Activated CD4-positive, alpha-beta memory T cell treated with anti-CD3 and anti-CD28 coated beads, Interleukin-2, amount 10 ng/mL, durations not matched to agents 7 days and 5 days (primary cell): Measurements from ENCODE around the gene SOS2. TPM values are rescaled to one million over a fixed set of nuclear protein-coding genes. Genes with fewer than 3 reads are reported as not detected.

ENCODE experiments used
- CTCF ChIA-PET: fragments of 350-600 bp; sonication (Branson Sonifier 250); formaldehyde crosslinking; loops from one replicate; lab custom pipeline; 2021; ENCODE audit warnings: antibody characterized with exemption, inconsistent platforms; lab: Charles Lee
- POLR2A ChIA-PET: fragments of 350-600 bp; sonication (Branson Sonifier 250); formaldehyde crosslinking; loops from one replicate; lab custom pipeline; 2021; ENCODE audit warnings: antibody characterized with exemption; lab: Charles Lee
- DNase-seq: peaks from one replicate; pipeline ENCODE4 v3.0.0-alpha.2; 2020
- H3K27ac Mint-ChIP-seq: one replicate; pipeline ENCODE4 v1.8.0; 2021; ENCODE audit warnings: mild to moderate bottlenecking, mixed read lengths
- H3K27me3 Mint-ChIP-seq: one replicate; pipeline ENCODE4 v1.8.0; 2021; ENCODE audit warnings: mixed read lengths
- H3K36me3 Mint-ChIP-seq: one replicate; pipeline ENCODE4 v1.8.0; 2021; ENCODE audit warnings: low read depth, mixed read lengths
- H3K4me1 Mint-ChIP-seq: one replicate; pipeline ENCODE4 v1.8.0; 2021; ENCODE audit warnings: mixed read lengths
- H3K4me3 Mint-ChIP-seq: one replicate; pipeline ENCODE4 v1.8.0; 2021; ENCODE audit warnings: mild to moderate bottlenecking, mixed read lengths
- H3K9me3 Mint-ChIP-seq: one replicate; pipeline ENCODE4 v1.8.0; 2021; ENCODE audit warnings: mixed read lengths
- total RNA-seq, 2 experiments: library from RNA; stranded (reverse); gene quantifications; one replicate each; pipeline ENCODE4 v1.2.3, GENCODE V29; 2021

Gene SOS2
- total RNA-seq, 2 experiments from 2014 or later, result 21.7 to 22.4 TPM

GRCh38 chr14:50092006-50092555, 139.3 kb downstream of the SOS2 start:
- H3K4me1 Mint-ChIP-seq, result peaks cover 48% of the 10 kb centered on the region
- no peak overlapping the region for H3K27ac Mint-ChIP-seq
- H3K9me3 Mint-ChIP-seq, result no peaks in the 10 kb centered on the region
- peaks cover 25% of the 10 kb centered on the region for H3K36me3 Mint-ChIP-seq
- ChIA-PET CTCF (interaction anchor here (1.0 to 1.6 kb wide), 2 partner anchors 92 to 230 kb away, joined by 3 to 5 read pairs; no protein-coding TSS in a partner anchor), POLR2A (interaction anchor here (0.7 to 10.7 kb wide), 5 partner anchors 30 to 240 kb away, joined by 3 to 122 read pairs (median 3); partner anchors contain the start of gene NEMF)
- peaks cover 19% of the 10 kb centered on the region for H3K27me3 Mint-ChIP-seq
- H3K4me3 Mint-ChIP-seq, result no peak overlapping the region
- no peak for DNase-seq

GRCh38 chr14:50091240-50091913, 140.0 kb downstream of the SOS2 start:
- peaks cover 19% of the 10 kb centered on the region for H3K36me3 Mint-ChIP-seq
- POLR2A ChIA-PET, result interaction anchor here (0.9 to 10.7 kb wide), 5 partner anchors 29 to 239 kb away, joined by 3 to 122 read pairs (median 3); partner anchors contain the start of gene NEMF
- H3K4me1 Mint-ChIP-seq, result peaks cover 47% of the 10 kb centered on the region
- peaks cover 13% of the 10 kb centered on the region for H3K27me3 Mint-ChIP-seq
- CTCF ChIA-PET, result interaction anchor here (1.6 kb wide), 1 partner anchor 229 kb away, joined by 5 read pairs; no protein-coding TSS in a partner anchor
- H3K9me3 Mint-ChIP-seq, result no peaks in the 10 kb centered on the region
- DNase-seq, result no peak
- H3K27ac Mint-ChIP-seq, result no peak overlapping the region
- H3K4me3 Mint-ChIP-seq, result no peak overlapping the region

GRCh38 chr14:50089208-50089607, 142.2 kb downstream of the SOS2 start:
- H3K4me3 Mint-ChIP-seq, result no peak overlapping the region
- no peak overlapping the region for H3K27ac Mint-ChIP-seq
- DNase-seq, result no peak
- H3K27me3 Mint-ChIP-seq, result peaks cover 12% of the 10 kb centered on the region
- peaks cover 22% of the 10 kb centered on the region for H3K36me3 Mint-ChIP-seq
- H3K9me3 Mint-ChIP-seq, result no peaks in the 10 kb centered on the region
- POLR2A ChIA-PET, result interaction anchor here (1.5 to 10.7 kb wide), 8 partner anchors 27 to 469 kb away, joined by 3 to 122 read pairs (median 10); partner anchors contain the start of genes MGAT2, NEMF, RPL36AL and VCPKMT
- peaks cover 59% of the 10 kb centered on the region for H3K4me1 Mint-ChIP-seq
- CTCF ChIA-PET, result interaction anchor here (1.0 to 3.1 kb wide), 5 partner anchors 16 to 227 kb away, joined by 3 to 19 read pairs (median 15); no protein-coding TSS in a partner anchor

GRCh38 chr14:50088731-50089130, 142.6 kb downstream of the SOS2 start:
- Mint-ChIP-seq H3K36me3 (peaks cover 20% of the 10 kb centered on the region), H3K27ac (no peak overlapping the region), H3K9me3 (no peaks in the 10 kb centered on the region), H3K4me1 (peaks cover 63% of the 10 kb centered on the region), H3K4me3 (no peak overlapping the region), H3K27me3 (peaks cover 9% of the 10 kb centered on the region)
- CTCF ChIA-PET, result interaction anchor here (0.6 to 3.1 kb wide), 10 partner anchors 16 to 227 kb away, joined by 3 to 19 read pairs (median 6); no protein-coding TSS in a partner anchor
- POLR2A ChIA-PET, result interaction anchor here (0.8 to 10.7 kb wide), 13 partner anchors 8 to 468 kb away, joined by 3 to 122 read pairs (median 8); partner anchors contain the start of genes MGAT2, NEMF, RPL36AL and SOS2
- DNase-seq, result no peak

GRCh38 chr14:50088117-50088515, 143.3 kb downstream of the SOS2 start:
- Mint-ChIP-seq H3K4me1 (peaks cover 65% of the 10 kb centered on the region), H3K27ac (peak overlapping the region; percentile 88), H3K4me3 (no peak overlapping the region), H3K27me3 (peaks cover 6% of the 10 kb centered on the region), H3K36me3 (peaks cover 20% of the 10 kb centered on the region), H3K9me3 (no peaks in the 10 kb centered on the region)
- POLR2A ChIA-PET, result interaction anchor here (0.8 to 10.7 kb wide), 15 partner anchors 8 to 468 kb away, joined by 3 to 122 read pairs (median 8); partner anchors contain the start of genes ARF6, MGAT2, NEMF and RPL36AL
- no peak for DNase-seq
- CTCF ChIA-PET, result interaction anchor here (0.6 to 3.1 kb wide), 8 partner anchors 17 to 226 kb away, joined by 3 to 19 read pairs (median 9); no protein-coding TSS in a partner anchor

- peaks cover 4% of the 10 kb centered on the region for H3K27me3 Mint-ChIP-seq
- DNase-seq, result no peak
- peak overlapping the region; percentile 44 for H3K4me3 Mint-ChIP-seq
- H3K36me3 Mint-ChIP-seq, result peaks cover 20% of the 10 kb centered on the region
- ChIA-PET CTCF (interaction anchor here (0.6 to 3.1 kb wide), 10 partner anchors 9 to 225 kb away, joined by 3 to 19 read pairs (median 6); no protein-coding TSS in a partner anchor), POLR2A (interaction anchor here (0.8 to 10.7 kb wide), 17 partner anchors 9 to 467 kb away, joined by 3 to 122 read pairs (median 9); partner anchors contain the start of genes ARF6, MGAT2, NEMF and RPL36AL)
- peaks cover 70% of the 10 kb centered on the region for H3K4me1 Mint-ChIP-seq
- H3K9me3 Mint-ChIP-seq, result no peaks in the 10 kb centered on the region
- H3K27ac Mint-ChIP-seq, result peak overlapping the region; percentile 88
These were observed 143.8 kb downstream of the SOS2 start for GRCh38 chr14:50087341-50088116.

- H3K4me1 Mint-ChIP-seq, result peaks cover 82% of the 10 kb centered on the region
- peaks cover 4% of the 10 kb centered on the region for H3K27me3 Mint-ChIP-seq
- ChIA-PET CTCF (interaction anchor here (0.6 to 2.7 kb wide), 8 partner anchors 10 to 234 kb away, joined by 3 to 11 read pairs (median 5); partner anchors contain the start of gene NEMF), POLR2A (interaction anchor here (0.8 to 10.7 kb wide), 19 partner anchors 10 to 465 kb away, joined by 3 to 122 read pairs (median 5); partner anchors contain the start of genes ARF6, MGAT2, NEMF and VCPKMT)
- no peak for DNase-seq
- H3K4me3 Mint-ChIP-seq, result peak overlapping the region; percentile 0
- H3K9me3 Mint-ChIP-seq, result no peaks in the 10 kb centered on the region
- H3K36me3 Mint-ChIP-seq, result peaks cover 24% of the 10 kb centered on the region
- peak overlapping the region; percentile 98 for H3K27ac Mint-ChIP-seq
These were observed 145.1 kb downstream of the SOS2 start for GRCh38 chr14:50086321-50086711.

GRCh38 chr14:50085570-50086320, 145.6 kb downstream of the SOS2 start:
- Mint-ChIP-seq H3K4me3 (peak overlapping the region; percentile 28), H3K9me3 (no peaks in the 10 kb centered on the region), H3K27ac (peak overlapping the region; percentile 98), H3K36me3 (peaks cover 20% of the 10 kb centered on the region), H3K4me1 (peaks cover 86% of the 10 kb centered on the region), H3K27me3 (peaks cover 4% of the 10 kb centered on the region)
- no peak for DNase-seq
- ChIA-PET CTCF (interaction anchor here (0.5 to 2.3 kb wide), 10 partner anchors 10 to 234 kb away, joined by 3 to 10 read pairs (median 4); partner anchors contain the start of gene NEMF), POLR2A (interaction anchor here (0.6 to 10.7 kb wide), 20 partner anchors 11 to 465 kb away, joined by 3 to 122 read pairs (median 5); partner anchors contain the start of genes ARF6, MGAT2, NEMF and VCPKMT)

GRCh38 chr14:50084666-50085065, 146.7 kb downstream of the SOS2 start:
- H3K9me3 Mint-ChIP-seq, result no peaks in the 10 kb centered on the region
- H3K4me1 Mint-ChIP-seq, result peaks cover 85% of the 10 kb centered on the region
- H3K36me3 Mint-ChIP-seq, result peaks cover 16% of the 10 kb centered on the region
- no peaks in the 10 kb centered on the region for H3K27me3 Mint-ChIP-seq
- ChIA-PET POLR2A (interaction anchor here (1.9 to 10.7 kb wide), 7 partner anchors 12 to 222 kb away, joined by 5 to 122 read pairs (median 21); no protein-coding TSS in a partner anchor), CTCF (interaction anchor here (1.2 kb wide), 1 partner anchor 24 kb away, joined by 4 read pairs; no protein-coding TSS in a partner anchor)
- no peak for DNase-seq
- H3K4me3 Mint-ChIP-seq, result no peak overlapping the region
- H3K27ac Mint-ChIP-seq, result peak overlapping the region; percentile 98

- Mint-ChIP-seq H3K9me3 (no peaks in the 10 kb centered on the region), H3K27me3 (no peaks in the 10 kb centered on the region), H3K36me3 (peaks cover 24% of the 10 kb centered on the region), H3K27ac (peak overlapping the region; percentile 98), H3K4me1 (peaks cover 79% of the 10 kb centered on the region), H3K4me3 (peak overlapping the region; percentile 76)
- peak; percentile 58 for DNase-seq
- ChIA-PET POLR2A (interaction anchor here (0.9 to 10.7 kb wide), 21 partner anchors 10 to 316 kb away, joined by 3 to 184 read pairs (median 18); partner anchors contain the start of genes ARF6, KLHDC2, NEMF and VCPKMT), CTCF (interaction anchor here (1.0 to 3.2 kb wide), 7 partner anchors 21 to 230 kb away, joined by 3 to 27 read pairs (median 5); no protein-coding TSS in a partner anchor)
These were observed 147.7 kb downstream of the SOS2 start for GRCh38 chr14:50083467-50084337.
